ENCODE data around the gene KCNMA1. TPM values are rescaled to one million over a fixed set of nuclear protein-coding genes. Genes with fewer than 3 reads are reported as not detected.

KCNMA1 gene
- total RNA-seq, 1 donor = 77.8 TPM

DNA sequence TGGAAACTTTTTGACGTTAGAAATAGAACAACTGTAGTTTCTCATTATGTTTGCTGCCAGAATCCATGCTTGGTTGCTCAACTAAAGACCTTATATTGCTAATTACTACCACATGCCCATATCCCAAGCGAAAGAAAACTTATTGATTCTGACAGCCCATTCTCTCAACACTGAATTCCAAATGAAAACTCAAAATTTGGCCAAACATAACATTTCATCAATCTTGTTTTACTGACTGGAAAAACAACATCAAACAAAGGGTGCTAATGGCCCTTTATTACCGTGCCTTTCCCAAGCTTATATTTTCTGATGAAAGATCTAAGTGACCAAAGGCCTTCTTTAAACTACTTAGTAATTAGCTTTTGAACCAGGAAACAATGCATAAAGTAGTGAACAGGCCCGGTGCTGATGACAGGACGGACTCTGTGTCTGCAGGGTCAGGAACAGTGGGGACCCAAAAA, 531.8 kb downstream of the KCNMA1 start:
- Histone ChIP-seq H3K4me1 (ENCODE audit: insufficient read depth, low read length) (peaks cover 21% of the 10 kb centered on the region), H3K79me2 (ENCODE audit: insufficient read depth, low read length) (no peaks in the 10 kb centered on the region), H3K9me3 (ENCODE audit: low read depth, low read length) (no peaks in the 10 kb centered on the region), H3K27ac (ENCODE audit: low read depth, low read length) (no peak overlapping the region), H3K27me3 (ENCODE audit: insufficient read depth, low read length) (no peaks in the 10 kb centered on the region), H3K4me2 (ENCODE audit: insufficient read depth, low read length) (no peak overlapping the region), H2AFZ (ENCODE audit: low read length) (no peak overlapping the region), H3K36me3 (ENCODE audit: insufficient read depth, low read length) (no peaks in the 10 kb centered on the region), H4K20me1 (ENCODE audit: insufficient read depth, low read length) (no peaks in the 10 kb centered on the region), H3K4me3 (ENCODE audit: insufficient read depth, low read length) (no peak overlapping the region)
- DNase-seq (ENCODE audit: insufficient read length, low spot score, missing footprints) = no peak
- TF ChIP-seq, protein P1, sequence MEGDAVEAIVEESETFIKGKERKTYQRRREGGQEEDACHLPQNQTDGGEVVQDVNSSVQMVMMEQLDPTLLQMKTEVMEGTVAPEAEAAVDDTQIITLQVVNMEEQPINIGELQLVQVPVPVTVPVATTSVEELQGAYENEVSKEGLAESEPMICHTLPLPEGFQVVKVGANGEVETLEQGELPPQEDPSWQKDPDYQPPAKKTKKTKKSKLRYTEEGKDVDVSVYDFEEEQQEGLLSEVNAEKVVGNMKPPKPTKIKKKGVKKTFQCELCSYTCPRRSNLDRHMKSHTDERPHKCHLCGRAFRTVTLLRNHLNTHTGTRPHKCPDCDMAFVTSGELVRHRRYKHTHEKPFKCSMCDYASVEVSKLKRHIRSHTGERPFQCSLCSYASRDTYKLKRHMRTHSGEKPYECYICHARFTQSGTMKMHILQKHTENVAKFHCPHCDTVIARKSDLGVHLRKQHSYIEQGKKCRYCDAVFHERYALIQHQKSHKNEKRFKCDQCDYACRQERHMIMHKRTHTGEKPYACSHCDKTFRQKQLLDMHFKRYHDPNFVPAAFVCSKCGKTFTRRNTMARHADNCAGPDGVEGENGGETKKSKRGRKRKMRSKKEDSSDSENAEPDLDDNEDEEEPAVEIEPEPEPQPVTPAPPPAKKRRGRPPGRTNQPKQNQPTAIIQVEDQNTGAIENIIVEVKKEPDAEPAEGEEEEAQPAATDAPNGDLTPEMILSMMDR (IDR thresholded peaks at IDR 0.05; ENCODE audit: extremely low read depth, low read depth, low read length) = no peak

DNA sequence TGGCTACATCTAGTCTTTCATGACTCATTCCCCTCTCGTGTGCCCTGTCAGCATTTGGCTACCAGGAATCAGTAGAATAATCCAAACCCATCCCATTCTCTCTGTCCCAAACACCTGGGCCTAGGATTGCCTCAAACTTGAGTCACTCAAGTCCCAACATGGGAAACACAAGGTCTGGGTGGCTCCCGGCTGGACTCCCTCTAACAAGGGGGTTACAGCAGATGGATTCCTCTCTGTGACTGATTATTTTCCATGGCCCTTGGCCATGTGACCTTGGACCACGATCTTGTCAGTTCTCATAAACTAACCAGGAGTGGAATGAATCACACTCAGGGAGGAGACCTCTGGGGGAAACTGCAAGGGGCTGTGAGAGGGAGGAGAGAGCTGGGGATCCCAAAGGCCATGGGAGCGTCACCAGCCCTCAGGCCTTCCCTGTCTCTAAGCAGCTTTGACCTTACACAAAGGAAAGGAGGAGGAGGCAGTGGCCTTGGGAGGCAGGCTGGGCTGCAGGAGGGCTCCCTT, 533.1 kb downstream of the KCNMA1 start:
- Histone ChIP-seq H3K27ac (ENCODE audit: low read depth, low read length) (peak overlapping the region; percentile 62), H3K36me3 (ENCODE audit: insufficient read depth, low read length) (no peaks in the 10 kb centered on the region), H3K4me3 (ENCODE audit: insufficient read depth, low read length) (no peak overlapping the region), H3K79me2 (ENCODE audit: insufficient read depth, low read length) (no peaks in the 10 kb centered on the region), H3K4me1 (ENCODE audit: insufficient read depth, low read length) (peaks cover 21% of the 10 kb centered on the region), H2AFZ (ENCODE audit: low read length) (no peak overlapping the region), H3K9me3 (ENCODE audit: low read depth, low read length) (no peaks in the 10 kb centered on the region), H4K20me1 (ENCODE audit: insufficient read depth, low read length) (no peaks in the 10 kb centered on the region), H3K4me2 (ENCODE audit: insufficient read depth, low read length) (no peak overlapping the region), H3K27me3 (ENCODE audit: insufficient read depth, low read length) (no peaks in the 10 kb centered on the region)
- DNase-seq (ENCODE audit: insufficient read length, low spot score, missing footprints) = peak; percentile 95
- TF ChIP-seq, protein P1 (IDR thresholded peaks at IDR 0.05; ENCODE audit: extremely low read depth, low read depth, low read length) = no peak

DNA sequence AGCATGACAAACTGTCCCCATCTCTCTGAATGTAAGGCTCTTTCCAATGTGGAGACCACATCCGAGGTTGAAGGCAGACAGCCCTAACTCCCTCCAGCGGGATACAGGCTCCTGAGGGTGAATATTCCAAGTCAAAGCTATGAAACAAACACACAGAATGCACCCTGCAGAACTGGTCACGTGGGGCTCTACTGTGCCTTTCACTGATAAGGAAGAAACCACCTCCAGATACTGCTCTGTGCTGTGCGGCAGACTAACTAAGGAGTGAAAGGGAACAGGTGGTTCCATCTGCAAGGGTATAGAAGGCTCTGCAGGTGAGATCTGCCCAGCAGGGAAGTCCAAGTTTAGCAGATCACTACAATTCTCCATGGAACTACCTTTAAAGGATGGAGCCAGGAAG, 534.4 kb downstream of the KCNMA1 start:
- Histone ChIP-seq H3K4me2 (ENCODE audit: insufficient read depth, low read length) (no peak overlapping the region), H3K4me3 (ENCODE audit: insufficient read depth, low read length) (no peak overlapping the region), H3K9me3 (ENCODE audit: low read depth, low read length) (no peaks in the 10 kb centered on the region), H3K36me3 (ENCODE audit: insufficient read depth, low read length) (no peaks in the 10 kb centered on the region), H3K79me2 (ENCODE audit: insufficient read depth, low read length) (no peaks in the 10 kb centered on the region), H3K27me3 (ENCODE audit: insufficient read depth, low read length) (no peaks in the 10 kb centered on the region), H3K27ac (ENCODE audit: low read depth, low read length) (no peak overlapping the region), H2AFZ (ENCODE audit: low read length) (no peak overlapping the region), H3K4me1 (ENCODE audit: insufficient read depth, low read length) (peaks cover 21% of the 10 kb centered on the region), H4K20me1 (ENCODE audit: insufficient read depth, low read length) (no peaks in the 10 kb centered on the region)
- TF ChIP-seq, protein P1 (IDR thresholded peaks at IDR 0.05; ENCODE audit: extremely low read depth, low read depth, low read length) = no peak
- no peak for DNase-seq (ENCODE audit: insufficient read length, low spot score, missing footprints)

DNA sequence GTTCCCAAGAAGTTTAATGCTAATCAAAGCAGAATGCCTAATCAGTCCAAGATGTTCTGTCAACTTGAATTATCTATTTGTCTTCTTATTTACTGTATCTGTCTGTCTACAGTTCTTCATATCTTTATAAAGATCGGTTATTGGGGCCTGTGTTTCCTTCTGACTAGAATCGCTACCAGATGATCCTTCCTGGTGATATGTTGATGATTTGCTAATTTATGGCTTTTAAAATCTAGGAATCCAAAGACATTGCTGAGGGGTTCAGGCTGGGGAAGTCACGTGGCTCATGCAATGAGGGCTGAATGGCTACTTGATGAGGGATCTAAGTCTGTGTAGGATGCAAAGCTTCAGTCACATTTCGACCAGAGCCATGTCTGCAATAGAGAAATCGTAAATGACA, 536.3 kb downstream of the KCNMA1 start:
- no peaks in the 10 kb centered on the region for H3K36me3 ChIP-seq (ENCODE audit: insufficient read depth, low read length)
- no peak overlapping the region for H2AFZ ChIP-seq (ENCODE audit: low read length)
- peaks cover 21% of the 10 kb centered on the region for H3K4me1 ChIP-seq (ENCODE audit: insufficient read depth, low read length)
- H3K4me2 ChIP-seq (ENCODE audit: insufficient read depth, low read length) = no peak overlapping the region
- no peaks in the 10 kb centered on the region for H3K9me3 ChIP-seq (ENCODE audit: low read depth, low read length)
- no peak overlapping the region for H3K27ac ChIP-seq (ENCODE audit: low read depth, low read length)
- no peak overlapping the region for H3K4me3 ChIP-seq (ENCODE audit: insufficient read depth, low read length)
- TF ChIP-seq, protein P1 (IDR thresholded peaks at IDR 0.05; ENCODE audit: extremely low read depth, low read depth, low read length) = no peak
- H3K27me3 ChIP-seq (ENCODE audit: insufficient read depth, low read length) = no peaks in the 10 kb centered on the region
- H4K20me1 ChIP-seq (ENCODE audit: insufficient read depth, low read length) = no peaks in the 10 kb centered on the region
- H3K79me2 ChIP-seq (ENCODE audit: insufficient read depth, low read length) = no peaks in the 10 kb centered on the region
- no peak for DNase-seq (ENCODE audit: insufficient read length, low spot score, missing footprints)

All from osteoblast (primary cell).